Breast epithelium (tissue), 3 donors: ENCODE measurements around the gene MICAL2.

ENCODE experiments used
- CTCF ChIP-seq, 3 donors: fragments of 450-650 bp; IDR thresholded peaks; one replicate each; pipeline ENCODE4 v1.5.1; 2016 to 2017; ENCODE audit warnings: antibody characterized with exemption in 3 of 3, mild to moderate bottlenecking in 3 of 3, moderate library complexity in 3 of 3
- POLR2A ChIP-seq: fragments of 450-650 bp; IDR thresholded peaks from one replicate; pipeline ENCODE4 v1.6.1; 2016; ENCODE audit warnings: antibody characterized with exemption, mild to moderate bottlenecking, moderate library complexity

DNA sequence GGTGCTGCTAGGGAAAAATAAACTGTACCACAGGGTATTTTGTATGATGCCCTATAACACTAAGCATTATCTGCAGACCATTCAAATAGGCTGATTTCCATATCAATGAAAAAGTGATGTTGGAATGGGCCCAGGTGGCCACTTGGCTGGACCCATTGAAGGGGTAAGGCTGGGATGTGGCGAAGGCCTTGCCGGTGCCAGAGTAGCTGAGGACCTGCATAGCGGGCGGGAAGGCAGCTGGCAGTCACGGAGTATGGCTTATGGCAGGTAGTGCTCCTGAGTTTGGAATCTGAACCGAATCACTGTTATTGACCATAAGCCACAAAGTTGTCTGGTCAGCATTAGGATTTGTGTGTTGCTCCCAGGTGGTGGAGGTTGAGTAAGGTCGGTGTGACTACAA lies 131.0 kb downstream of the MICAL2 start:
- TF ChIP-seq CTCF (IDR thresholded peaks at IDR 0.05) (no peak), POLR2A (no peak)
